GM06990 (cell line): ENCODE data around the gene JAG1.

ENCODE experiments used
- DNase-seq: peaks from one replicate; pipeline ENCODE4 v3.0.0-alpha.2; 2011; ENCODE audit not compliant: insufficient read length; ENCODE audit errors: extremely low read depth
- H3K27me3 ChIP-seq: replicated peaks from 2 replicates; pipeline ENCODE4 v1.6.0; 2011; ENCODE audit warnings: low read length; ENCODE audit not compliant: control insufficient read depth, insufficient read depth
- H3K36me3 ChIP-seq: 2 replicates; pipeline ENCODE4 v1.5.1; 2011; ENCODE audit warnings: low read length; ENCODE audit not compliant: control insufficient read depth, insufficient read depth
- H3K4me3 ChIP-seq: replicated peaks from 2 replicates; pipeline ENCODE4 v1.5.1; 2011; ENCODE audit warnings: low read depth, mild to moderate bottlenecking, control low read depth, low read length
- TF ChIP-seq, protein P1 (sequence below): IDR thresholded peaks from 2 replicates; pipeline ENCODE4 v1.5.1; 2011; ENCODE audit warnings: low read length, control low read depth, mild to moderate bottlenecking, inconsistent platforms; ENCODE audit not compliant: insufficient read depth, poor library complexity, severe bottlenecking

Gene JAG1

DNA sequence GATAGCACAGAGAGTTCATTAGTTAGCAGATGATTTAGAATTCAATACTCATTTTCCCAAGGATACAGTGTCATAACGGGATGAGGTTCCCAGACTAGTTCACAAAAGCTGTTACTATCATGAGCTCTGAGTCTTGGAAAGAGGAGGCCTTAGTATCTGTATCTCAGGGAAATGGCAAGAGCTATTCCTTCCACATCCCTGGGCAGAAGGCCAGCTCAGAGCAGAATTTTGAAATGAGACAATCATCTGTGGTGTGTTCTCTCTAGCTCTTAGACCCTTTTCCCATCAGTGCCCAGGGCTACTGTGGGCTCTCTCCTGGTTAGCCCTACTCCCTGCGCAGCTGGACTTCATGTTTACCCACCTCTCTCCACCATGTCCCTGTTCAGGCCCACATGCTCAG lies 64.5 kb downstream of the JAG1 start:
- Histone ChIP-seq H3K36me3 (no peaks in the 10 kb centered on the region), H3K27me3 (no peaks in the 10 kb centered on the region), H3K4me3 (no peak overlapping the region)
- TF ChIP-seq, protein P1, sequence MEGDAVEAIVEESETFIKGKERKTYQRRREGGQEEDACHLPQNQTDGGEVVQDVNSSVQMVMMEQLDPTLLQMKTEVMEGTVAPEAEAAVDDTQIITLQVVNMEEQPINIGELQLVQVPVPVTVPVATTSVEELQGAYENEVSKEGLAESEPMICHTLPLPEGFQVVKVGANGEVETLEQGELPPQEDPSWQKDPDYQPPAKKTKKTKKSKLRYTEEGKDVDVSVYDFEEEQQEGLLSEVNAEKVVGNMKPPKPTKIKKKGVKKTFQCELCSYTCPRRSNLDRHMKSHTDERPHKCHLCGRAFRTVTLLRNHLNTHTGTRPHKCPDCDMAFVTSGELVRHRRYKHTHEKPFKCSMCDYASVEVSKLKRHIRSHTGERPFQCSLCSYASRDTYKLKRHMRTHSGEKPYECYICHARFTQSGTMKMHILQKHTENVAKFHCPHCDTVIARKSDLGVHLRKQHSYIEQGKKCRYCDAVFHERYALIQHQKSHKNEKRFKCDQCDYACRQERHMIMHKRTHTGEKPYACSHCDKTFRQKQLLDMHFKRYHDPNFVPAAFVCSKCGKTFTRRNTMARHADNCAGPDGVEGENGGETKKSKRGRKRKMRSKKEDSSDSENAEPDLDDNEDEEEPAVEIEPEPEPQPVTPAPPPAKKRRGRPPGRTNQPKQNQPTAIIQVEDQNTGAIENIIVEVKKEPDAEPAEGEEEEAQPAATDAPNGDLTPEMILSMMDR = no peak
- DNase-seq = no peak

DNA sequence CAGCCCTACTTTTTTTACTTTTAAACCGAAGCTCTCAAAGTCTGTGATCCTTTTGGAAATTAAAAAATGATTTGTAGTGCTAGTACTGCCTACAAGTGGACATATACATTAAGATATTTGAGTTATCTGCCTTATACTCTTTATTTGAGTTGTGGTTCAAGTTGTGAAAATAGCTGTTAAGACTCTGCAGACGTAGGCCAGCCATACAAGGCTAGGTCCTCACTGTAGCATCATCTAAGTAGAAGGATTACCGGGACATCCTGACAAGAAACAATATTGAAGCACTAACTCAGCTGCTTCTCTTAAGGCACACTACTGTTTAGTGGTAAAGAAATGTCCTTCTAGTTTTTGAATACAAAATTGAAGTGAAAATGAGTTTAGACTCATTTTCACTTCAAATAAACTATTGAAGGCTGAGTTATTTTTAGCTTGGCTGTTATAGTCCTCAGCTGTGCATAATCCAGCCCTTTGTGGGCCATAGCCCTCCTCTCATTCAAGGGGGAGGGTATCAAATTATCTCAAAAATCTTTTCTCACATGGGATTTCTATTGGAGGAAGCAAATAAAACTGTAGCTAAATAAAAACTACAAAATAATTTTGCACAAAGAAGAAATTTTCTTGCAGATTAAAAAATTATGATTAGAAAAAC lies 68.1 kb downstream of the JAG1 start:
- Histone ChIP-seq H3K4me3 (no peak overlapping the region), H3K36me3 (no peaks in the 10 kb centered on the region), H3K27me3 (no peaks in the 10 kb centered on the region)
- TF ChIP-seq, protein P1 = no peak
- DNase-seq = no peak

DNA sequence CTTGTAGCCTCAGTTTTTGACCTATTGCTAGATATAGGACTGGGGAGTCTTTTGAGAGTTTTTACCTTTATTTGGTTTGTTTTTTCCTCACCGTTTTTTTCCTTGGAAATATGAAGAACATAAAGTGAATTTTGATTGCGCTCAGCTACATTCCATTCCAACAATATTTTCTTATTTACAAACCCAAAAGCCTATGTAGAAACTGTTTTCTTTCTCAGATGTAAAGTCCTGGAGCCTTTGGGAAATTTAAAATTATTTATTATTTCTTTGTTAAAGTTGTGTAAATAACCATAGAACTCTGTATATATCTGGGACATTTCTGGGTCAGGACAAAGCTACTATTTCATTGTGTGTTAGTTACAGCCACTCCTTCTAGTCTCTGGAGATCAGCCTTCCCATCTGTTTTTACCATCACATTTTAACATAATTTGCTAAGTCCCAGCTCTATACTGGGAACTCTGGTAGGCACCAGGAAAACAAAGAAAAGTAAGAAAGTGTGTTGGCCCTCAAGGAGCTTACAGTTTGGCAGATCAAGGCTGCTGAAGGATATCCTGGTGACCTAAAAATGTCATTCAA lies 68.8 kb downstream of the JAG1 start:
- TF ChIP-seq, protein P1 = no peak
- Histone ChIP-seq H3K27me3 (no peaks in the 10 kb centered on the region), H3K4me3 (no peak overlapping the region), H3K36me3 (no peaks in the 10 kb centered on the region; the same call in 1 of the 2 replicates)
- DNase-seq = no peak

DNA sequence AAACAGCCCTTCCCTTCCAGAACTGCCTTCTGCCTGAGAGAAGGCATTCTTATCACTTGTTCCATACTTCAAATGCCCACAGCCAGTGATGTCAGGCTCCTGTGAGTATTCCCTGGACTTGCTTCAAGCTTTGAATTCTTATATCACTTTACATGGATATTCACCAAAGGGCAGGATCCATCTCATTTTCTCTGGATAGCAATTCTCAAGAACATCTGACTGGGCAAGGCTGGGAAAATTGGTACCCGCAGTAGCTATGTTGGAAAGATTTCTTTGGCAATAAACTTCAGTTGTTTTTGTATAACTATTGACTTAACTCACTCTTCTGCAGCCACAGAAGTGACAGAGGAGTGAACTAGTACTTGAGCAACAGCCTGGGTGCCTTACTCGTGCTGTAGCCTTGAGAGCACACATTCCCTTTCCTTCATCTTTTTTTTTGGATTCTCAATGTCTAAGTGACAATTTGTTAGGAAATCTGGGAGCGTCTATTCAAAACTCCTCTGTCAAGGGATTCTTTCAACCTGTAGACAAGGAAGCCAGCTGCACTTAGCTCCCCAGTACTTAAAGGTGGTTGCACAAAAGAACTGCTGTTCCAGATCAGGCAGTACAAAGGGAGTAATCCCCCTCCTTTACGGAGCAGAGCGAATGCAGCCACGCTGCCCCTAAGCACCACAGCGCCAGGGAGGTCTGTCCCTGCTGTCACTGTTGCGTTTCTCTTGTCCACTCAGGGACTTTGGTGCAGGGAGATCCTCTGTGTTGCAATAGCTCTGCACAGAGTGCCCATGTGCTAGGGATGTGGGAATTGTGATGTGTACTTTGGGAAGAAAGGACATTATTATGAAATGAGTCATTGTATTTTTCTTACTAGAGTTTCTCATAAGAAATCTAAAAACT lies 69.6 kb downstream of the JAG1 start:
- Histone ChIP-seq H3K27me3 (no peaks in the 10 kb centered on the region), H3K36me3 (no peaks in the 10 kb centered on the region; the same call in 1 of the 2 replicates), H3K4me3 (no peak overlapping the region)
- TF ChIP-seq, protein P1 = no peak
- DNase-seq = no peak

DNA sequence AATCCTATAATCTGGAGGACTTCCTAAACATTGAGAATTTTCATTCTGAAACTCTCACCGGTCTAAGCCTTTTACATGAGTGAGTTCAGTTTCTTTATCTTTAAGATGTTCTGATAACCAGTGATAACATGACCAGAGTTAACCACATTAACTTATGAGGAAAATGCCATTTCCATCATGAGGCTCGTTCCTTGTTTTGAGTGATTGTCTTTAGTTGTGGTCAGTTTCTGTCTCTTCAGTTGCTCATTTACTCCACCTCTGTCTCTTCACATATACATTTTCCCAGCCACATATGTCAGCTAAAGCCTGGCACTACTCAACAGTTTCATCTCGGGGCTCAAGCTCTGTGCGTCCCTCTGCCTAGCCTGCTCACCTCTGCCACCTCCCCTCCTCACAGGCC lies 70.4 kb downstream of the JAG1 start:
- Histone ChIP-seq H3K4me3 (no peak overlapping the region), H3K27me3 (no peaks in the 10 kb centered on the region), H3K36me3 (no peaks in the 10 kb centered on the region; the same call in 1 of the 2 replicates)
- DNase-seq = no peak
- TF ChIP-seq, protein P1 = no peak
